SK-N-SH (cell line): ENCODE results near the gene BORCS6. TPM values are rescaled to one million over a fixed set of nuclear protein-coding genes. Genes with fewer than 3 reads are reported as not detected.
A peak's percentile ranks its signal among the peaks of the same experiment; 100 is the strongest.

Experiments
- CTCF ChIA-PET: fragments of 300-600, 350-600 bp; formaldehyde crosslinking; extraction: SDS; loops from one replicate; lab custom pipeline; 2021; lab: Yijun Ruan, JAX
- POLR2A ChIA-PET: fragments of 350-600 bp; sonication (Branson Sonifier 250); formaldehyde crosslinking; extraction: SDS; loops from one replicate; lab custom pipeline; 2020; ENCODE audit warnings: antibody characterized with exemption, inconsistent platforms; lab: Yijun Ruan, JAX
- DNase-seq: peaks from one replicate; pipeline ENCODE4 v3.0.0; 2012
- H2AFZ ChIP-seq: fragments of 200-600 bp; sonication (generic); 2 replicates; pipeline ENCODE4 v1.8.1; 2016; ENCODE audit warnings: antibody characterized with exemption, mild to moderate bottlenecking, low read depth
- H3F3A ChIP-seq: fragments of 200-600 bp; sonication (generic); replicated peaks from 2 replicates; pipeline ENCODE3; 2016; ENCODE audit warnings: antibody characterized with exemption, mild to moderate bottlenecking; ENCODE audit not compliant: insufficient read depth
- H3K27ac ChIP-seq, 2 experiments: fragments of 200-500 bp in 1 of 2; fragments of 200-600 bp in 1 of 2; sonication (Bioruptor generic) in 1 of 2; sonication (generic), shearing (Covaris generic) in 1 of 2; 2 replicates each; pipeline versions ENCODE4 v1.5.1 to v1.6.1; 2014 to 2016; ENCODE audit warnings: low read depth in 2 of 2, inconsistent platforms in 1 of 2, low read length in 1 of 2, mild to moderate bottlenecking in 1 of 2, mixed read lengths in 1 of 2
- H3K27me3 ChIP-seq: fragments of 200-600 bp; sonication (generic), shearing (Covaris generic); 2 replicates; pipeline ENCODE4 v1.6.1; 2016; ENCODE audit warnings: mixed run types; ENCODE audit not compliant: insufficient read depth
- H3K36me3 ChIP-seq, 2 experiments: fragments of 200-500 bp in 1 of 2; fragments of 200-600 bp in 1 of 2; sonication (Bioruptor generic) in 1 of 2; sonication (generic) in 1 of 2; replicated peaks in 1 of 2; 2 replicates each; pipeline versions ENCODE3 to v1.5.1; 2014 to 2016; ENCODE audit warnings: low read length in 1 of 2, mild to moderate bottlenecking in 1 of 2; ENCODE audit not compliant: insufficient read depth in 2 of 2, control insufficient read depth in 1 of 2
- H3K4me1 ChIP-seq, 2 experiments: fragments of 200-500 bp in 1 of 2; fragments of 200-600 bp in 1 of 2; sonication (Bioruptor generic) in 1 of 2; sonication (generic), shearing (Covaris generic) in 1 of 2; 2 replicates each; pipeline versions ENCODE4 v1.5.1 to v1.6.1; 2014 to 2016; ENCODE audit warnings: low read depth in 1 of 2, low read length in 1 of 2, mixed run types in 1 of 2; ENCODE audit not compliant: insufficient read depth in 2 of 2, control insufficient read depth in 1 of 2
- H3K4me2 ChIP-seq: fragments of 200-600 bp; sonication (generic), shearing (Covaris generic); 2 replicates; pipeline ENCODE4 v1.6.1; 2017; ENCODE audit warnings: mixed run types
- H3K4me3 ChIP-seq, 2 experiments: fragments of 200-500 bp in 1 of 2; fragments of 200-600 bp in 1 of 2; sonication (Bioruptor generic) in 1 of 2; sonication (generic), shearing (Covaris generic) in 1 of 2; 2 replicates each; pipeline versions ENCODE4 v1.5.1 to v1.8.1; 2014 to 2016; ENCODE audit warnings: low read depth in 2 of 2, inconsistent platforms in 1 of 2, low read length in 1 of 2, mild to moderate bottlenecking in 1 of 2, mixed read lengths in 1 of 2, moderate library complexity in 1 of 2
- H3K79me2 ChIP-seq: fragments of 200-600 bp; sonication (generic); 2 replicates; pipeline ENCODE4 v1.8.1; 2017; ENCODE audit warnings: mild to moderate bottlenecking; ENCODE audit not compliant: insufficient read depth
- H3K9ac ChIP-seq: fragments of 200-600 bp; sonication (generic); 2 replicates; pipeline ENCODE4 v1.6.1; 2017; ENCODE audit warnings: mixed run types
- H3K9me2 ChIP-seq: fragments of 200-600 bp; sonication (generic); 2 replicates; pipeline ENCODE4 v1.6.1; 2017; ENCODE audit warnings: mixed run types
- H3K9me3 ChIP-seq: fragments of 200-600 bp; sonication (generic); 2 replicates; pipeline ENCODE4 v1.6.1; 2017; ENCODE audit warnings: mixed run types, mild to moderate bottlenecking, moderate library complexity
- H4K20me1 ChIP-seq: fragments of 200-600 bp; sonication (generic); 2 replicates; pipeline ENCODE4 v1.6.1; 2017; ENCODE audit warnings: mild to moderate bottlenecking, mixed run types; ENCODE audit not compliant: insufficient read depth
- CTCF ChIP-seq: fragments of 200-600 bp; sonication (generic); IDR thresholded peaks from 2 replicates; pipeline ENCODE4 v1.6.1; 2017; ENCODE audit warnings: antibody characterized with exemption, mild to moderate bottlenecking, moderate library complexity
- ELF1 ChIP-seq: IDR thresholded peaks from 2 replicates; pipeline ENCODE4 v1.4.0; 2012
- FOXJ3 ChIP-seq: sonication (generic); formaldehyde crosslinking; IDR thresholded peaks from 2 replicates; pipeline ENCODE4 v1.5.1; 2020; ENCODE audit warnings: mild to moderate bottlenecking, missing genetic modification reagents
- MAX ChIP-seq: IDR thresholded peaks from 2 replicates; pipeline ENCODE4 v1.4.0; 2012; ENCODE audit warnings: low read depth
- RCOR1 ChIP-seq: fragments of 150-350 bp; IDR thresholded peaks from 2 replicates; pipeline ENCODE4 v1.6.1; 2017; ENCODE audit warnings: antibody characterized with exemption, low read length
- REST ChIP-seq: IDR thresholded peaks from 2 replicates; pipeline ENCODE4 v1.6.1; 2012; ENCODE audit warnings: mild to moderate bottlenecking, low read depth, low read length, moderate library complexity
- SMC3 ChIP-seq: IDR thresholded peaks from 2 replicates; pipeline ENCODE4 v1.6.1; 2012; ENCODE audit warnings: low read depth, low read length, improper control_type of control experiment
- TEAD4 ChIP-seq: IDR thresholded peaks from 2 replicates; pipeline ENCODE4 v1.4.0; 2012; ENCODE audit warnings: mild to moderate bottlenecking, borderline replicate concordance; ENCODE audit not compliant: insufficient read depth
- USF2 ChIP-seq: fragments of 150-350 bp; IDR thresholded peaks from 2 replicates; pipeline ENCODE4 v1.6.1; 2017; ENCODE audit warnings: antibody characterized with exemption, low read length, low read depth, borderline replicate concordance
- WGBS: methylation state at CpG from one replicate; pipeline ENCODE4 v1.1.6; 2017; ENCODE audit warnings: low lambda C conversion rate; 5-methylcytosine and 5-hydroxymethylcytosine counted together
- polyA plus RNA-seq, 3 experiments: library from polyadenylated mRNA; depleted of rRNA; stranded (reverse); fragments of >200 nt; gene quantifications; 2 replicates each; pipeline ENCODE4 v1.2.3, GENCODE V29; 2012

Gene BORCS6
- polyA plus RNA-seq, 1 of the 3 experiments (the other 2 are of a cell fraction), result 4.3 TPM

GRCh38 chr17:8141045-8141444, 48.9 kb downstream of the BORCS6 start:
- ChIA-PET CTCF (interaction anchor here (0.6 to 9.5 kb wide), 8 partner anchors 9 to 1522 kb away, joined by 3 to 98 read pairs (median 6); partner anchors contain the start of genes ALOXE3, PER1 and VAMP2), POLR2A (interaction anchor here (1.7 to 4.1 kb wide), 2 partner anchors 10 to 14 kb away, joined by 6 to 19 read pairs; partner anchors contain the start of gene PER1)
- TF ChIP-seq ELF1, result no peak
- TF ChIP-seq USF2, result no peak
- no peak for TF ChIP-seq TEAD4
- no peak for TF ChIP-seq MAX
- no peak for TF ChIP-seq CTCF
- TF ChIP-seq RCOR1, result no peak
- no peak overlapping the region for H3K4me3 ChIP-seq
- peaks cover 15 to 40% of the 10 kb centered on the region in 2 experiments for H3K36me3 ChIP-seq
- DNase-seq, result no peak
- no peak overlapping the region for H3K27ac ChIP-seq
- 94% methylated on average over 7 of the region's 7 CpGs for WGBS
- H3K27me3 ChIP-seq, result no peaks in the 10 kb centered on the region
- H3F3A ChIP-seq, result peaks cover 27% of the 10 kb centered on the region
- peaks cover 8% of the 10 kb centered on the region; the same call in 1 of the 2 replicates for H4K20me1 ChIP-seq
- no peak overlapping the region for H2AFZ ChIP-seq
- no peak overlapping the region for H3K4me2 ChIP-seq
- peaks cover 0 to 5% of the 10 kb centered on the region in 2 experiments; a peak in 1 of 4 replicates for H3K4me1 ChIP-seq
- H3K9me2 ChIP-seq, result no peaks in the 10 kb centered on the region
- H3K9me3 ChIP-seq, result no peaks in the 10 kb centered on the region
- H3K9ac ChIP-seq, result no peak overlapping the region
- H3K79me2 ChIP-seq, result no peaks in the 10 kb centered on the region

- H2AFZ ChIP-seq, result no peak overlapping the region
- ChIA-PET CTCF (interaction anchor here (0.8 to 9.5 kb wide), 12 partner anchors 9 to 160 kb away, joined by 3 to 98 read pairs (median 6); partner anchors contain the start of genes ALOXE3, PER1 and VAMP2), POLR2A (interaction anchor here (1.0 to 4.1 kb wide), 3 partner anchors 11 to 16 kb away, joined by 3 to 19 read pairs (median 6); partner anchors contain the start of gene PER1)
- no peak overlapping the region for H3K9ac ChIP-seq
- H3K4me2 ChIP-seq, result no peak overlapping the region
- no peaks in the 10 kb centered on the region for H3K9me3 ChIP-seq
- H3K9me2 ChIP-seq, result no peaks in the 10 kb centered on the region
- peak overlapping the region in 1 of 2 experiments; percentile 77; a peak in 1 of 4 replicates for H3K27ac ChIP-seq
- no peaks in the 10 kb centered on the region for H3K79me2 ChIP-seq
- H3K27me3 ChIP-seq, result no peaks in the 10 kb centered on the region
- peaks cover 11 to 35% of the 10 kb centered on the region in 2 experiments for H3K36me3 ChIP-seq
- peaks cover 0 to 5% of the 10 kb centered on the region in 2 experiments; a peak in 1 of 4 replicates for H3K4me1 ChIP-seq
- H3K4me3 ChIP-seq, result no peak overlapping the region
- 90% methylated on average over 14 of the region's 18 CpGs for WGBS
- H4K20me1 ChIP-seq, result peaks cover 8% of the 10 kb centered on the region; the same call in 1 of the 2 replicates
- TF ChIP-seq REST, result no peak
- no peak for TF ChIP-seq SMC3
- TF ChIP-seq FOXJ3 (CRISPR knock-in tag), result no peak
- peaks cover 27% of the 10 kb centered on the region for H3F3A ChIP-seq
- peak; percentile 21 for DNase-seq
Observed at GRCh38 chr17:8140065-8141029, 49.6 kb downstream of the BORCS6 start.
